ENCODE measurements around the gene KLF3. TPM values are rescaled to one million over a fixed set of nuclear protein-coding genes. Genes with fewer than 3 reads are reported as not detected.
A peak's percentile ranks its signal among the peaks of the same experiment; 100 is the strongest.

The KLF3 gene
- total RNA-seq, 1 experiment from 2014 or later: 16.8 TPM

DNA sequence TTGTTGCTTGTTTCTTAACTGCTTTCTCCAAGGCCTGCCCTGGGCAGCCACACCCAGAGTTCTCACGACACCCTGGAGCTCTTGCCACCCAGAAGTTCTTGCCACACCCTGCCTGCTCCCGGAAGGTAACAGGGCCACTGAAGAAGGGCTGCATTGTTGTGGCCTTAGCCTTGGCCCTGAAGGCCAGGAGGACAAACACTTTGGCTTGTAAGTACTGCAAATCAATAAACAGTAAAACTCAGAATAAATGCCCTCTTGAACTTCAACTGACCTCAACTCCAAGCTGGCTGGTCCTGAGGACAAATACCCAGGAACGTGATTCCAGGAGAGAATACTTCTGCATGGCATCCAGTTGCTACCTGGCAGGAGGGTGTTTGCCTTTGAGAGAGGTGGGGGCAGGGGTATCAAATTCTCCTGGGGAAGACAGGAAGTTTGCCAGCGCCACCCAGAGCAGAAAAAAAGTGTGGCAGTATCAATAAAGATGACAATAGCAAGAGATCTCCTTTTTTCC lies 64.7 kb downstream of the KLF3 start:
- ChIA-PET CTCF (interaction anchor here (0.7 to 4.0 kb wide), 6 partner anchors 54 to 660 kb away, joined by 3 to 41 read pairs (median 6); partner anchors contain the start of gene TLR10), POLR2A (interaction anchor here (0.7 kb wide), 1 partner anchor 663 kb away, joined by 4 read pairs; no protein-coding TSS in a partner anchor)
- Mint-ChIP-seq H3K4me3 (no peak overlapping the region), H3K36me3 (peaks cover 10% of the 10 kb centered on the region), H3K27me3 (ENCODE audit: low read depth) (no peaks in the 10 kb centered on the region), H3K27ac (no peak overlapping the region), H3K9me3 (peaks cover 10% of the 10 kb centered on the region), H3K4me1 (peaks cover 26% of the 10 kb centered on the region)
- peak; percentile 31 for DNase-seq (ENCODE audit: low spot score)
- peak; percentile 64 for ATAC-seq
- TF ChIP-seq, protein P1, sequence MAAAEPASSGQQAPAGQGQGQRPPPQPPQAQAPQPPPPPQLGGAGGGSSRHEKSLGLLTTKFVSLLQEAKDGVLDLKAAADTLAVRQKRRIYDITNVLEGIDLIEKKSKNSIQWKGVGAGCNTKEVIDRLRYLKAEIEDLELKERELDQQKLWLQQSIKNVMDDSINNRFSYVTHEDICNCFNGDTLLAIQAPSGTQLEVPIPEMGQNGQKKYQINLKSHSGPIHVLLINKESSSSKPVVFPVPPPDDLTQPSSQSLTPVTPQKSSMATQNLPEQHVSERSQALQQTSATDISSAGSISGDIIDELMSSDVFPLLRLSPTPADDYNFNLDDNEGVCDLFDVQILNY (CRISPR knock-in tag; IDR thresholded peaks at IDR 0.05): no peak
- TF ChIP-seq RORB (CRISPR knock-in tag; IDR thresholded peaks at IDR 0.05) (no peak), ZNF423 (CRISPR knock-in tag; IDR thresholded peaks at IDR 0.05) (no peak), SP1 (CRISPR knock-in tag; conservative IDR thresholded peaks at IDR 0.05) (no peak)
- TF ChIP-seq, protein P2, sequence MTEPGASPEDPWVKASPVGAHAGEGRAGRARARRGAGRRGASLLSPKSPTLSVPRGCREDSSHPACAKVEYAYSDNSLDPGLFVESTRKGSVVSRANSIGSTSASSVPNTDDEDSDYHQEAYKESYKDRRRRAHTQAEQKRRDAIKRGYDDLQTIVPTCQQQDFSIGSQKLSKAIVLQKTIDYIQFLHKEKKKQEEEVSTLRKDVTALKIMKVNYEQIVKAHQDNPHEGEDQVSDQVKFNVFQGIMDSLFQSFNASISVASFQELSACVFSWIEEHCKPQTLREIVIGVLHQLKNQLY (CRISPR knock-in tag; IDR thresholded peaks at IDR 0.05): no peak

DNA sequence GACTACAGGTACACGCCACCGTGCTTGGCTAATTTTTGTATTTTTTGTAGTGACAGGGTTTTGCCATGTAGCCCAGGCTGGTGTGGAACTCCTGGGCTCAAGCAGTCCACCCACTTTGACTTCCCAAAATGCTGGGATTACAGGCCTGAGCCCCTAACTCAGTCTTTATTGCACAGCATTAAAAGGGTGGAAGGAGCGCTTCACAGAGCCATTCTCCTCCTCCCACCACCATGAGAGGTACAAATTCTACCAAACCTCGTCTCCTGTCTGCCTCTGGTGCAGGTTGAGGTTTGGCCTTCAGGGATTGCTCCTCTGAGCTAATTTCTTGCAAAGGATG lies 66.5 kb downstream of the KLF3 start:
- CTCF ChIA-PET: interaction anchor here (1.0 to 4.0 kb wide), 7 partner anchors 21 to 661 kb away, joined by 3 to 41 read pairs (median 4); no protein-coding TSS in a partner anchor
- peaks cover 16% of the 10 kb centered on the region for H3K4me1 Mint-ChIP-seq
- no peak overlapping the region for H3K4me3 Mint-ChIP-seq
- POLR2A ChIA-PET: no interaction called here
- ATAC-seq (no peak), DNase-seq (ENCODE audit: low spot score) (no peak)
- no peak for TF ChIP-seq MXD4 (CRISPR knock-in tag; IDR thresholded peaks at IDR 0.05; ENCODE audit: borderline replicate concordance)
- TF ChIP-seq, protein P3, sequence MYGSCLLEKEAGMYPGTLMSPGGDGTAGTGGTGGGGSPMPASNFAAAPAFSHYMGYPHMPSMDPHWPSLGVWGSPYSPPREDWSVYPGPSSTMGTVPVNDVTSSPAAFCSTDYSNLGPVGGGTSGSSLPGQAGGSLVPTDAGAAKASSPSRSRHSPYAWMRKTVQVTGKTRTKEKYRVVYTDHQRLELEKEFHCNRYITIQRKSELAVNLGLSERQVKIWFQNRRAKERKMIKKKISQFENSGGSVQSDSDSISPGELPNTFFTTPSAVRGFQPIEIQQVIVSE (CRISPR knock-in tag; IDR thresholded peaks at IDR 0.05; ENCODE audit: borderline replicate concordance): no peak
- H3K27ac Mint-ChIP-seq: no peak overlapping the region
- peaks cover 11% of the 10 kb centered on the region for H3K36me3 Mint-ChIP-seq
- H3K27me3 Mint-ChIP-seq (ENCODE audit: low read depth): no peaks in the 10 kb centered on the region
- peaks cover 18% of the 10 kb centered on the region for H3K9me3 Mint-ChIP-seq

DNA sequence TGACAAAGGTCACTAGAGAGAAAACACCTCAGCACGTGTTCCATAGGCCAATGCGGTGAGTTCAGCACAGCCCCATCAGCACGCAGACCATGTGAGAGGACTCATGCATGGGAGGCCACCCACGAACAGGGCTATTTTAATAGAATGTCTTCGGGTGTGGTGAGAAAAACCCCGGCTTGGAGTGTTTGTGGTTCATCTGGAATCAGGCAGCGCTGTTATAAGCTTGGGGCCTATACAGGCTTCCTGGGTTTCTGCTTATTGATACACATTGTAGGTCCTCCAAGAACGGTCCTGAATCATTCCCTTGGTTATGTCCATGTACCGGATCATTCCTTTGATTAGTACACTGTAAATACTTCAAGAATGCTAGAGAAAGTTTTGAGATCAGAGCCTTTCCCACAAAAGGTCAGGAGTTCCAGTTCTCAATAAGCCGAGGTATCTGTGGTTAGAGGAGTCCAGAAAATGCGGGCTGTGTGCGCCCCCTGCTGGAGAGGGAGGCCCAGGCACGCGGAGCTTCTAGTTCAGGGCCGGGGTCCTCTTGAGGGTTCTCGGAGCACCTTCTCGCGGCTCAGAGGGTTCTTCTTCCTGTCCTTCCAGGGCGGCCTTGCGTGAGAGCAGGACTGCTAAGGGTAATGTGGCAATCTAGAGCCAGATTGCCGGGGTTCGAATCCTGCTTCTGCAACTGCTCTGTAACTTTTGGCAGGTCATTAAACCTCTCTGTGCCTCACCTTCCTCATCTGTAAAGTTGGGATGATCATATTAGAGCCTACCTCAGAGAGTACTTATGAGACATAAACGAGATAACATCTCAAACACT lies 67.0 kb downstream of the KLF3 start:
- ChIA-PET POLR2A (no interaction called here), CTCF (interaction anchor here (1.0 to 4.0 kb wide), 7 partner anchors 22 to 662 kb away, joined by 3 to 41 read pairs (median 4); no protein-coding TSS in a partner anchor)
- DNase-seq (ENCODE audit: low spot score) (peak; percentile 93), ATAC-seq (peak; percentile 86)
- H3K27me3 Mint-ChIP-seq (ENCODE audit: low read depth): no peaks in the 10 kb centered on the region
- no peak overlapping the region for H3K27ac Mint-ChIP-seq
- H3K36me3 Mint-ChIP-seq: peaks cover 11% of the 10 kb centered on the region
- TF ChIP-seq, protein P4, sequence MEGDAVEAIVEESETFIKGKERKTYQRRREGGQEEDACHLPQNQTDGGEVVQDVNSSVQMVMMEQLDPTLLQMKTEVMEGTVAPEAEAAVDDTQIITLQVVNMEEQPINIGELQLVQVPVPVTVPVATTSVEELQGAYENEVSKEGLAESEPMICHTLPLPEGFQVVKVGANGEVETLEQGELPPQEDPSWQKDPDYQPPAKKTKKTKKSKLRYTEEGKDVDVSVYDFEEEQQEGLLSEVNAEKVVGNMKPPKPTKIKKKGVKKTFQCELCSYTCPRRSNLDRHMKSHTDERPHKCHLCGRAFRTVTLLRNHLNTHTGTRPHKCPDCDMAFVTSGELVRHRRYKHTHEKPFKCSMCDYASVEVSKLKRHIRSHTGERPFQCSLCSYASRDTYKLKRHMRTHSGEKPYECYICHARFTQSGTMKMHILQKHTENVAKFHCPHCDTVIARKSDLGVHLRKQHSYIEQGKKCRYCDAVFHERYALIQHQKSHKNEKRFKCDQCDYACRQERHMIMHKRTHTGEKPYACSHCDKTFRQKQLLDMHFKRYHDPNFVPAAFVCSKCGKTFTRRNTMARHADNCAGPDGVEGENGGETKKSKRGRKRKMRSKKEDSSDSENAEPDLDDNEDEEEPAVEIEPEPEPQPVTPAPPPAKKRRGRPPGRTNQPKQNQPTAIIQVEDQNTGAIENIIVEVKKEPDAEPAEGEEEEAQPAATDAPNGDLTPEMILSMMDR (IDR thresholded peaks at IDR 0.05): peak; percentile 93
- TF ChIP-seq, protein P5, sequence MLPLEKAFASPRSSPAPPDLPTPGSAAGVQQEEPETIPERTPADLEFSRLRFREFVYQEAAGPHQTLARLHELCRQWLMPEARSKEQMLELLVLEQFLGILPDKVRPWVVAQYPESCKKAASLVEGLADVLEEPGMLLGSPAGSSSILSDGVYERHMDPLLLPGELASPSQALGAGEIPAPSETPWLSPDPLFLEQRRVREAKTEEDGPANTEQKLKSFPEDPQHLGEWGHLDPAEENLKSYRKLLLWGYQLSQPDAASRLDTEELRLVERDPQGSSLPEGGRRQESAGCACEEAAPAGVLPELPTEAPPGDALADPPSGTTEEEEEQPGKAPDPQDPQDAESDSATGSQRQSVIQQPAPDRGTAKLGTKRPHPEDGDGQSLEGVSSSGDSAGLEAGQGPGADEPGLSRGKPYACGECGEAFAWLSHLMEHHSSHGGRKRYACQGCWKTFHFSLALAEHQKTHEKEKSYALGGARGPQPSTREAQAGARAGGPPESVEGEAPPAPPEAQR (CRISPR knock-in tag; IDR thresholded peaks at IDR 0.05): 0 out of 2 replicates have a peak, but pooled peaks have one; percentile 39
- TF ChIP-seq ZNF232 (CRISPR knock-in tag; IDR thresholded peaks at IDR 0.05): no peak
- peaks cover 18% of the 10 kb centered on the region for H3K9me3 Mint-ChIP-seq
- H3K4me1 Mint-ChIP-seq: peaks cover 14% of the 10 kb centered on the region
- H3K4me3 Mint-ChIP-seq: no peak overlapping the region

DNA sequence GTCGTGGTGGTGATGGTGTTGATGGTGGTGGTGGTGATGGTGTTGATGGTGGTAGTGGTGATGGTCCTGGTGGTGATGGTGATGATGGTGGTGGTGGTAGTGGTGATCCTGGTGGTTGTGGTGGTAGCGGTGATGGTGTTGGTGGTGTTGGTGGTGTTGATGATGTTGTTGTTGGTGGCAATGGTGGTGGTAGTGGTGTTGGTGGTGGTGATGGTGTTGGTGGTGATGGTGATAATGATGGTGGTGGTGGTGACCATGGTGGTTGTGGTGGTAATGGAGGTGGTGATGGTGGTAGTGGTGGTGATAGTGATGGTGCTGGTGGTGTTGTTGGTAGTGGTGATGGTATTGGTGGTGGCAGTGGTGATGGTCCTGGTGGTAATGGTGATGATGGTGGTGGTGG lies 69.7 kb downstream of the KLF3 start:
- H3K9me3 Mint-ChIP-seq: peaks cover 28% of the 10 kb centered on the region
- ATAC-seq (no peak), DNase-seq (ENCODE audit: low spot score) (no peak)
- H3K27ac Mint-ChIP-seq: no peak overlapping the region
- no peak overlapping the region for H3K4me3 Mint-ChIP-seq
- CTCF ChIA-PET: no interaction called here
- no peaks in the 10 kb centered on the region for H3K27me3 Mint-ChIP-seq (ENCODE audit: low read depth)
- H3K4me1 Mint-ChIP-seq: peaks cover 6% of the 10 kb centered on the region
- POLR2A ChIA-PET: no interaction called here
- H3K36me3 Mint-ChIP-seq: peaks cover 11% of the 10 kb centered on the region
- TF ChIP-seq, protein P6, sequence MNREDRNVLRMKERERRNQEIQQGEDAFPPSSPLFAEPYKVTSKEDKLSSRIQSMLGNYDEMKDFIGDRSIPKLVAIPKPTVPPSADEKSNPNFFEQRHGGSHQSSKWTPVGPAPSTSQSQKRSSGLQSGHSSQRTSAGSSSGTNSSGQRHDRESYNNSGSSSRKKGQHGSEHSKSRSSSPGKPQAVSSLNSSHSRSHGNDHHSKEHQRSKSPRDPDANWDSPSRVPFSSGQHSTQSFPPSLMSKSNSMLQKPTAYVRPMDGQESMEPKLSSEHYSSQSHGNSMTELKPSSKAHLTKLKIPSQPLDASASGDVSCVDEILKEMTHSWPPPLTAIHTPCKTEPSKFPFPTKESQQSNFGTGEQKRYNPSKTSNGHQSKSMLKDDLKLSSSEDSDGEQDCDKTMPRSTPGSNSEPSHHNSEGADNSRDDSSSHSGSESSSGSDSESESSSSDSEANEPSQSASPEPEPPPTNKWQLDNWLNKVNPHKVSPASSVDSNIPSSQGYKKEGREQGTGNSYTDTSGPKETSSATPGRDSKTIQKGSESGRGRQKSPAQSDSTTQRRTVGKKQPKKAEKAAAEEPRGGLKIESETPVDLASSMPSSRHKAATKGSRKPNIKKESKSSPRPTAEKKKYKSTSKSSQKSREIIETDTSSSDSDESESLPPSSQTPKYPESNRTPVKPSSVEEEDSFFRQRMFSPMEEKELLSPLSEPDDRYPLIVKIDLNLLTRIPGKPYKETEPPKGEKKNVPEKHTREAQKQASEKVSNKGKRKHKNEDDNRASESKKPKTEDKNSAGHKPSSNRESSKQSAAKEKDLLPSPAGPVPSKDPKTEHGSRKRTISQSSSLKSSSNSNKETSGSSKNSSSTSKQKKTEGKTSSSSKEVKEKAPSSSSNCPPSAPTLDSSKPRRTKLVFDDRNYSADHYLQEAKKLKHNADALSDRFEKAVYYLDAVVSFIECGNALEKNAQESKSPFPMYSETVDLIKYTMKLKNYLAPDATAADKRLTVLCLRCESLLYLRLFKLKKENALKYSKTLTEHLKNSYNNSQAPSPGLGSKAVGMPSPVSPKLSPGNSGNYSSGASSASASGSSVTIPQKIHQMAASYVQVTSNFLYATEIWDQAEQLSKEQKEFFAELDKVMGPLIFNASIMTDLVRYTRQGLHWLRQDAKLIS (CRISPR knock-in tag; IDR thresholded peaks at IDR 0.05; ENCODE audit: borderline replicate concordance): no peak
- no peak for TF ChIP-seq ELF4 (CRISPR knock-in tag; IDR thresholded peaks at IDR 0.05; ENCODE audit: low read depth)
- no peak for TF ChIP-seq MYBL2 (CRISPR knock-in tag; IDR thresholded peaks at IDR 0.05)
- TF ChIP-seq NFYB (CRISPR knock-in tag; conservative IDR thresholded peaks at IDR 0.05; ENCODE audit: low read depth): no peak
- TF ChIP-seq, protein P7, sequence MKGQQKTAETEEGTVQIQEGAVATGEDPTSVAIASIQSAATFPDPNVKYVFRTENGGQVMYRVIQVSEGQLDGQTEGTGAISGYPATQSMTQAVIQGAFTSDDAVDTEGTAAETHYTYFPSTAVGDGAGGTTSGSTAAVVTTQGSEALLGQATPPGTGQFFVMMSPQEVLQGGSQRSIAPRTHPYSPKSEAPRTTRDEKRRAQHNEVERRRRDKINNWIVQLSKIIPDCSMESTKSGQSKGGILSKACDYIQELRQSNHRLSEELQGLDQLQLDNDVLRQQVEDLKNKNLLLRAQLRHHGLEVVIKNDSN (CRISPR knock-in tag; IDR thresholded peaks at IDR 0.05): no peak
- TF ChIP-seq ZNF263 (CRISPR knock-in tag; IDR thresholded peaks at IDR 0.05; ENCODE audit: low read depth): no peak

Data from WTC11 (cell line).